Measurements from ENCODE around the gene MAMLD1.

MAMLD1 gene

DNA sequence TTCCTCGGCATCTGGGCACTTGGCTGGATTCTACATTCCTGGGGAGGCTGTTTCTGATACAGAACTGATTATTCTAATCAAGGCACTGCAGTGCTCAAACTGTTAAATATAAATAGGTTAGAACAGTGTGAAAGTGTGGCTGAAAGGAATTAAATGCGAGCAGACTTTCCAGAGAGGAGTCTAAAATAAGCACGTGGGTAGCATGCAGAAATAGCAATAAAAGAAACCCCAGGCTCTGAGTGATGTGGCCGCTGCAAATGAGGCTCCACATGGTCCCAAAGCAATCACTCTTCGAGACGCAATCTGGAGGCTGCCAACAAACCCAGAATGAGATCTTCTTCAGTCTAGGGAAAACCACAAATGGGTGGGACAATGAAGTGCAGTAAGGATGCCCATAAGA is 174.7 kb downstream of the MAMLD1 start:
- no peak for DNase-seq

DNA sequence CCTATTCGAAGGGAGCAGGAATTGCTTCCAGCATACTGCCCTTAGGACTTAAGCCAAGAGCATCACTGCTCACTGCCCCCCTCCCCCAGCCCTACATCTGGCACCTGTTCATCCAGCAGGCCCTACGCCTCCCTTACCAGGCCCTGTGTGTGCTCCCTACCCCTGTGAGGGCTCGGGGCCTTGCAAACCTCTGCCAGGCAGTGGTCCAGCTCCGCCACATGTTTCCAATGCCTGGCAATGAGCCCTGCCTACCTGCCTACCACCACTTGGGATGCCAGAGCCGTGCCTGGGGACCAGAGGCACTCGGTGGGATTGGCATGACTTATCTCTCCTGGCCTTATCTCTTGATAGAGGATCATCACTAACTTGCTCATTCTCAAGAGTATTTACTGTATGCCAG is 177.8 kb downstream of the MAMLD1 start:
- DNase-seq = no peak

DNA sequence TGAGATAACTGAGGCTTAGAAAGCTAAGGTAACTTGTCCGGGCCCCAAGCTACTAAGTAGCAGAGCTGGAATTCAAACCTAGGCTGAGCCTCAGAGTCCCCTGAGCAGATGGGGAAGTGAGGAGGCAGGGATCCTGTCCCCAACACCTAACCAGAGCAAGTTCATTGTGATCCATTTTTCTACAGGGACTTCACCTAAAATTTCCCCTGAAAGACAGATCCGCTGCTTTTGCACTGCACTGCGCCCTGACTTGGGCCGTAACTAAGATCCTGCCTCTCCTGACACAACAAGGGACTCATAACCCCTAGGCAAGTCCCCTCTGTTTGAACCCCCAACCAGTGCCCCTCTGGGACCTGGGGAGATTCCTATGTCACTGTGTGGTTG is 179.7 kb downstream of the MAMLD1 start:
- DNase-seq = no peak

DNA sequence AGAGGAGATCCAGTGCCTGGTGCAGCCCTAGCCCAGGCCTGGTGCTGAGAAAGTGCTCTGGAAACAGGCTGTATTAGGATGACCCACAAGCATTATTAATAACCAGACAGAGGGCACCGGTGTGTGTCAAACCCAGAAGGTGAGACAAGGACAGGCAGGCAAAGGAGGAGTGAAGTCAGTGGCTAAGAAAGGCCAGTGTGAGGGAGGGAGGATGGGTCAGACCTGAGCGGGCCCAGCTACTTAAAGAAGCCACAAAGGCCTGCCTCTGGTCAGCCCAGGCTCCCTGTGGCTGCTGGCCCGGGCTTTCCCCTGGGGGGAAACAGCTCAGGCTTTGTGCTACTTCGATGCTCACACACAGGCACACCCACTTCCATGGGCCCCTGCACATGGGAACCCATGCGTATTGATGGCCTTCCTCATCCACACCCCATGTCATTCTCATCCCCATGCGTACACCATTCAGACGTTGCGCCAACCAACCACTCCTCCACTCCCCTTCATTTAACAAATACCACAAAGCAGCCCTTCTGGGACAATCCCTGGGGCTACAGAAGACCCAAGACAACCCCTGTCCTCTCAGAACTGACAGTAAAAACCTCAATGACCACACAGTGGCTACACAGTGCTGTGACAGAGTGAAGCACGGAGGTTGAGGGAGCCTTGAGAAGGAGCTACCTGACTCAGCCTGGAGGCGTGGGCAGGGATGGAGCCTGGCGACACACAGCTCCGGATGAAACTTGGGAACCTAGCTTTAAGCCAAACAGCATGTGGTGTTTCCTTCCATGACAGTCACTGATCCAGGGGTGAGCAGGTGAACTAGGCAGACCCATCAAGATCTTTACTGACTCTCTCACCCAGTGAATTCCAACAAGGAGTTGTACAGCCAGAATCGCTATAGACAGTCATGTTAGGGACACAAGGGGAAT is 180.4 kb downstream of the MAMLD1 start:
- DNase-seq = no peak

DNA sequence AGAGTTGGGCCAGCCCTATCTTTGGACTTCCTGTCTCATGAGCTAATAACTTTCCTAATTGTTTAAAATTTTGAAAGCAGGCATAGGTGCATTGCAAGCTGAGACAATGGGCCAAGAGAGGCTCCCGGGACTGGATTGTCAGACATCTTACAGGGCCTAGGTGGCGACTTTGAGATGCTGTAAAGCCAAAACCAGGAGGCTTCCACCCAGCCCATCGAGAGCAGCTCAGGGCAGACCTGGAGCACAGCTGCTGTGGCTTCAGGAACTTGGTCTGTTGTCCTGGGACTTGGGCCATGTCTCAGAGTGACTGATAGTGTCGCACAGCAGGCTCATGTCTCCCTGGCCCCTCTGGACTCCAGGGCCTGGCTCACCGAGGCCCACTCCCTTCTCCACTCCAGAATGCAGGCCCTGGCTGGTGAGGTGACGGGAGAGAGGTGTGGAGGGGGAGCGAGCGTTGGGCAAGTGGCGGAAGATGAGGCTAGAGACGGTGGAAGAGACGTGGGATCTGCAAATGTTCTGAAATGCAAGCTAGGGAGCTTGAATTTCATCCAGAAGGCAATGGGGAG is 181.2 kb downstream of the MAMLD1 start:
- DNase-seq = no peak

DNA sequence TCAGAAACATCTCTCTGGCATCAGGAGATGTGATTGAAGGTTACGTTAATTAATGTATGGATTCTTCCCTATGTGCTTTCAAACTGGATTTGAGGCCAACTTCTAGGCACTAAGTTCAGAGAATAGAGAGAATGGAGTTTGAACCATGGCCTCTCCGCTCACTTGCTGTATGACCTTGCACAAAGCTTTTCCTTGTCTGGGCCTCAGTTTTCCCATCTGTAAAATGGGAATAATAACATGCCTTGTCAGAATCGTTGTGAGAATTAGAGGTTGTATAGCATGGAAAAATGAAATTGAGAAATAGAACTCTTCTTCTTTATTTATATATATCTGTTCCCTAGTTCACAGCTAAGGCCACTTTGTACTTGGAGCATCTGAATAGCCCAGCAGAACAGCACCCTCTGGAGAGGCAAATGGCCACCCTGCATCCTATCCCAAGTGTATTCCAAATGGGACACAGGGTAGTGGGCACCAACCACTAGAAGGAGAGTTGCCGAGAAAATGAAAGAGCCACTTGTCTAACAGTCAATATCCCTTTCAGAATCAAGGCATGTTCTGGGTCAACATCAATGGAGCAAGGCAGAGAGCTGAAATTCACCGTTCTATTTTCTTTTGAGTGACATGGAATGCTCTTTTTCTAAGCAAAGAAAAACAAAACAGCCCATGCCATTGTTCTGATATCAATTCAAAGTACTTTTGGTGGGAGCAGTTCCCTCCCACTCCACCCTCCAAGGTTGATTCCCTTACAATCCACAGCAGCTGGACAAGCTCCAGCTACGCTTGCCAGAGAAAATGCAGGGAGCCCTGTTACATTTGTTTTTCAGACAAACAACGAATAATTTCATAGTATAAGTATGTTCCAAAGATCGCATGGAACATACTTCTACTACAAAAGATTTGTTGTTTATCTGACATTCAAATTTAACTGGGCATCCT is 182.0 kb downstream of the MAMLD1 start:
- no peak for DNase-seq

DNA sequence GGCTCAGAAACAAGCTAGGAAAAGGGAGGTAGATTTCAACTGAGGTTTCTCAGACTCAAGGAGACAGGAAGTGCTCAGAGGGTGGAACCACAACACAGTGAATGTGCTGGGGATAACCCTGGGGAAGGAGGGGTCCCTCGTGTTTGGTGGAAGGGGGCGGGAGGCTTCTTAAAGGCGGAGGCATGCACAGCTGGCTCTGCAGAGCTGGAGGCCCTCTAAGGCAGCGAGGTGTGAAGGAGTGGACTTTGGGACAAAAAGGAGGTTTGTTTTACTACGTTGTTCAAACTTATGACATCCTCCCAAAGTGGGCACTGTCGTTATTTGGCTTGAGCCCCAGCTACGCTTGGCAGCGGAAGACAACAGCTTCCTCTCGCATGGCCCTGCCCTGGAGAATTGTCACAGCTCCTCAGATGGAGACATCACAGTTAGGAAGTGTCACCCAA is 183.6 kb downstream of the MAMLD1 start:
- no peak for DNase-seq

DNA sequence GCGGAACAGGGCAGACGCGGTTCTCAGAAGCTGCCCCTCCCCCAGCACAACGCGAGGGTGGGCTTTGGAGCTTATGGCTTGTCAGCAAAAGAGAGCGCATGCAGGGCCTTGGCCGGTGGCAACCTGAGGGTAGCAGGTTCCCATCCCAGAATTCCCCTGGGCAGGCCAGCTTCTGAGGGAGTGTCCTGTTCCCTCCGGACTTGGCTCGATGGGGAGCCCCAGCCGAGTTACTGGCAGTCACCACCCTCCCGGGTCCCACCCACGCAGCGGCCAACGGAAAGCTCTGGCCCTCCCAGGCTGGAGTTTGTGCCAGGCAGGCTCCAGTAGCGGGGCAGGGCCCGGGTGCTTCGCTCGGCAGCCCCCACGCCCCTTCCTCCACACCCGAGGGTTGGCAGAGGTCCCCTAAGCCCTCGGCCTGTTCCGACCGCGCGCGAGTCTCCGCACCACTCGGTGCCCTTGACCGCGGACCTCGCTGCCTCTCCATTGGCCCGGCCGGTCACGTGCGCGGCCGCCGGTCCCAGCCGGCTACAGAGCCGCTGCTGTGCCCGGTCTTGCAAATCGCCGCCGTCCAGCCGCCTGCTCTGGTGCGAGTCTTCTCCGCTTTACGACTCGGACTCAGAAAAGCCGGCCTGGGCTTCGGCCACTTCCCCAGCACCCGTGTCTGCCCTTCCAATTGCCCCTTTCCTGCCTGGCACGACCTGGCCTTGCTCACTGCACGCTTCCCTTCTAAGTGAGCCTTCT is 184.4 kb downstream of the MAMLD1 start:
- peak; percentile 77 for DNase-seq

DNA sequence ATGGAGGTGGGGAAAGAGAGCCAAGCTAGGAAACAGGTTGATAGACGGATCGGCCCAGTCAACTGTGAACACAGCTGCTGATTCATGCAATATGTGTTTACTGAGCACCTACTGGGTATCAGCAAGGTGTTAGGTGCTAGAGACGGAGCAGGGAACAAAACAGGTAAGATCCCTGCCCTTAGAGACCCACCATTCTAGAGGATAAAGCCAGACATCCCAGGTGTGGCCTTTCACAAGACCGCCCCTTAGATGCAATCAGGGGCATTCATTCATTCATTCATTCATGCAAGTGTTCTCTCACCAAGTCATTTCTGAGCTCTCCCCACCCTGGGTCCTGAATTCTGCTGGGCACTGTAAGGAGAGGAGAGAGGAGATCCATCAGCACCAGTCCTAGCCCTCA is 185.1 kb downstream of the MAMLD1 start:
- no peak for DNase-seq

DNA sequence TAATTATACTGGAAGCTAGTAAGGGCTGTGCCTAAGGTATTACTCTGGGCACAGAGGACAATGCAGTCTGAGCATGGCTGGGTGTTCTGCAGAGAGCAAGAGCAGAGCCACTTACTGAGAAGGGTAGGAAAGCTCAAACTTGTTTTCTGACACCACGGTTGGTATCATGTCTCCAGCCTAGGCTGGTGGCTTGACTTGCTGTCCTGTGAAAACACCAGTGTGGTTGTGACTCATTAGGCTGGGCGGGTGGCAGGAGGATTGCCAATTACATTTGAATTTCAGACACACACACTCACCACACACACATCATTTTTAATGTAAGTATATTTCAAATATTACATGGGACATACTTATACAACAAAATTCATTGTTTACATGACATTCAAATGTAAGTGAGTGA is 185.6 kb downstream of the MAMLD1 start:
- no peak for DNase-seq

DNA sequence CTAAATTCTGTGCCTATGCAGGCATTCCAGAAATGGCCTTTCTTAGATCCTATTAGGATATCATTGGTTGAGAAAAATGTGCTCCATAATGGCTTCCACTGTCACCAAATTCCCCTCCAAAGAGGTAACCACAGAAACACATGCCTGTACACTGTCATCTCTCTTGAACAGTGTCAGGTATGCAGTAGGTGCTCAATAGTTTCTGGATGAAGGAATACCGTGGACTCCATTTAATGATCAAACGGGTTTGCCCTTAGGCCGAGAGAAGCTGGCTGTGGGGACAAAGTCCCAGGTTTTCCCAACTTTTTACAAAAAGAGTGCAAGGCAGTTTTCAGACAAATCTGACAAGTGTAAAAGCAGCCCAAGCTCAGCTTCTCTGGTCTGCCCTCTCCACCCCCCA is 188.8 kb downstream of the MAMLD1 start:
- DNase-seq = no peak

DNA sequence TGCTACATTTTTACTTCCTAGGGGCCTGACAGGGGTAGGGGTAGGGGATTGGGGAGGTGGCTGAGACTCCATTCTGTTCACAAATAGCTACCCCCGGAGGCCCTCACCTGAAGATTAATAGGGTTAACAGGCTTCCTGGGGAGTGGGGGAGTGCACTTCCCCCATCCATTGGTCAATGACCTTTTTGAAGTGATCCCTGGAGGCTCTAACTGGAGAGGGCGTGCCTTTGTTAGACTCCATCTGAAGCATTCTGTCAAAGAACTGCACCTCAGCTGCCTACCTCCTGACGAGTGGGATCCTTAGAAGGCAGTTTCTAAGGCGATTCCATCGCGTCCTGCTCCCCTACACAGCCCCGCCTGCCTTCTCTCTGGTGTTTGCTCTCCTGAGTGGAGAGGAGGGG is 195.3 kb downstream of the MAMLD1 start:
- DNase-seq = no peak

Data from right kidney (tissue), 1 donor.